Sigmoid colon (tissue), 4 donors: Measurements from ENCODE around the gene CKS2.
"Not testable (repeated sequence)": the region's sequence is repeated elsewhere in the genome, so short reads cannot be mapped to it uniquely, and the experiment has no call there.

Source experiments
- POLR2A ChIP-seq, 2 donors: fragments of 450-650 bp; IDR thresholded peaks; one replicate each; pipeline ENCODE4 v1.6.1; 2016; ENCODE audit warnings: antibody characterized with exemption in 2 of 2, mild to moderate bottlenecking in 2 of 2, moderate library complexity in 2 of 2
- POLR2AphosphoS5 ChIP-seq, 4 donors: sonication (generic); formaldehyde crosslinking; IDR thresholded peaks; one replicate each; pipeline ENCODE4 v1.6.1; 2017; ENCODE audit warnings: antibody characterized with exemption in 4 of 4
- TF ChIP-seq, protein P1 (sequence below), 4 experiments: fragments of 450-650 bp in 3 of 4; fragments of 200-600 bp in 1 of 4; IDR thresholded peaks; one replicate each; pipeline ENCODE4 v1.5.1; 2016 to 2019; ENCODE audit warnings: antibody characterized with exemption in 4 of 4, mild to moderate bottlenecking in 3 of 4, moderate library complexity in 2 of 4

DNA sequence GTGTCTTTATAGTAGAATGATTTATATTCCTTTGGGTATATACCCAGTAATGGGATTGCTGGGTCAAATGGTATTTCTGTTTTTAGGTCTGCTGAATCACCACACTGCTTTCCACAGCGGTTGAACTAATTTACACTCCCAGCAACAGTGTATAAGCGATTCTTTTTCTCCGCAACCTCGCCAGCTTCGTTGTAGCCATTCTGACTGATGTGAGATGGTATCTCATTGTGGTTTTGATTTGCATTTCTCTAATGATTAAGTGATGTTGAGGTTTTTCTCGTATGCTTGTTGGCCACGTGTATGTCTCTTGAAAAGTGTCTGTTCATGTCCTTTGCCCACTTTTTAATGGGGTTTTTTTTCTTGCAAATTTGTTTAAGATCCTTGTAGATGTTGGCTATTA, 32.8 kb downstream of the CKS2 start:
- TF ChIP-seq POLR2AphosphoS5, POLR2A (IDR thresholded peaks at IDR 0.05): not testable (repeated sequence)
- TF ChIP-seq, protein P1, sequence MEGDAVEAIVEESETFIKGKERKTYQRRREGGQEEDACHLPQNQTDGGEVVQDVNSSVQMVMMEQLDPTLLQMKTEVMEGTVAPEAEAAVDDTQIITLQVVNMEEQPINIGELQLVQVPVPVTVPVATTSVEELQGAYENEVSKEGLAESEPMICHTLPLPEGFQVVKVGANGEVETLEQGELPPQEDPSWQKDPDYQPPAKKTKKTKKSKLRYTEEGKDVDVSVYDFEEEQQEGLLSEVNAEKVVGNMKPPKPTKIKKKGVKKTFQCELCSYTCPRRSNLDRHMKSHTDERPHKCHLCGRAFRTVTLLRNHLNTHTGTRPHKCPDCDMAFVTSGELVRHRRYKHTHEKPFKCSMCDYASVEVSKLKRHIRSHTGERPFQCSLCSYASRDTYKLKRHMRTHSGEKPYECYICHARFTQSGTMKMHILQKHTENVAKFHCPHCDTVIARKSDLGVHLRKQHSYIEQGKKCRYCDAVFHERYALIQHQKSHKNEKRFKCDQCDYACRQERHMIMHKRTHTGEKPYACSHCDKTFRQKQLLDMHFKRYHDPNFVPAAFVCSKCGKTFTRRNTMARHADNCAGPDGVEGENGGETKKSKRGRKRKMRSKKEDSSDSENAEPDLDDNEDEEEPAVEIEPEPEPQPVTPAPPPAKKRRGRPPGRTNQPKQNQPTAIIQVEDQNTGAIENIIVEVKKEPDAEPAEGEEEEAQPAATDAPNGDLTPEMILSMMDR (IDR thresholded peaks at IDR 0.05): not testable (repeated sequence)
